HG02870 (cell line): ENCODE measurements around the gene ZNF423.

Experiments used
- ATAC-seq: cut with Tn5 transposase; IDR thresholded peaks from one replicate; pipeline ENCODE4 v1.9.1; 2021; ENCODE audit warnings: mild to moderate bottlenecking, moderate library complexity; ENCODE audit not compliant: unreplicated experiment

The ZNF423 gene

DNA sequence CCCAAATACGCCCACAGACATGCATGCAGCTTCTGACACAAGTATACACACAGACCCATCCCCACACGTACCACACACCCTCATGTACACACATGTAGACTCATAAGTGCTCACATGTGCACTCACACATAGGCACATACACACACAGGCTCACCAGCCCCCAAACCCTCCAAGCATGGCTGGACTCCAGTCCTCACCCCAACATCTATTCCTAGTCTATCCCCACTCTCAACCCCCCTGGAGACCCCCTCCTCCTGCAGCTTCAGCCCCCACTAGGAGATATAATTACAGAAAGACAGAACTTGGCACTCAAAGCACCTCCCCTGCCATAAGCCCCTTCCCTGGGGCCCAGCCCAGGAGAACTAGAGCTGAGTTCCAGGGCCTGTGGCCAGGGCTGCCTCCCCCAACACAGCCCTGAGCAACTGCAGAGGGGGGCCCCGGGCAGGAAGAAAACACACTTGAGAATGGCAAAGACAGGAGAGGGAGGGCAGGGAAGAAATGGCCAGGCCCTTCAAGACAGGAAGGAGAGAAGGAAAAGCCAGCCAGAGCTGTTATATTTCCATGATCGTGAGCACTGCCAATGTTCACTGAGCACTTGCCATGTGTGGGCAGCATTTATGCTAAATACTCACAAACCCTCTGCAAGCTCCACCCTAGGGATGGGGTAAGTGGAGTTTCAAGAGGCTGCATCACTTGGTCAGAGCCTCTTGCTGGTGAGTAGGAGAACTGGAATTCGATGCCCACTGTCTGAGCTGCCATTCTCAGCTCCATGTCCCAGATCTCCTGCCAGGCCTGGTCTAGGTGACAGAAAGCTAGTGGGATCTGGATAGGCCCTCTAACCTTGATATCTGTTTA, 224.5 kb downstream of the ZNF423 start:
- no peak for ATAC-seq

DNA sequence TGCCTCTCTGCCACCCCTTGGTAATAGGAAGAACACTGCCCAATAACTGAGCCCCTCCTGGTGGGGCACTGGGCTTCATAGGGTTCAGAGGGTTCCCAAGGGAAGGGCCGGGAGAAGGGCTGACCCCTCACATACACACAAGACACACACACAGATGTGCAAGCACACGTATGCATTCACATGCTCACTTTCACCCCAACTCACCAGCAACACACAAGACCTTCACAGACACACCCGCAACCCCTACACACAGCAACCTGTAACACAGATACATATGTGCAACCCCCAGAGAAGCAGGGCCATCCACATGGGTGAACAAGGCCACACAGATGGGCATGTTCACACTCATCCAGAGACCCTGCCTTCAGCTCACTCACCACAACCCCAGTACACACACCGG, 225.1 kb downstream of the ZNF423 start:
- ATAC-seq = no peak

DNA sequence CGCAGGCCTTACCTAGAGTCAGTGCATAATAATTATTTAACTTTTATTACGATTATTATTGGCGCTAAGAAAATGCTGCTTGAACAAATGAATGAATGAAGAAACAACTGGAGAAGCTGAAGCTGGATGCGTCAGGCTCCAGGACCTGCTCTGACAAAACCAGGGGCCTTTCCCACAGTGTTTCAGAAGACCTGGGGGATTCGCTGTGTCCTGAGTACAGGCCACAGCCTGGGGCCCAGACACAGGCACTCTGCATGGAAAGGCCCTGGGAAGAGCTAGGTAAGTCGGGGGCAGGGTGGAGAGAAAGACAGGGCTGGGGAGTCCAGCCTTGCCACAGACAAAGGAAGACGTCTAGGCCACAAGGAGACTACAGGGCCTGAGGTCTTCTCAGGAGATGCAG, 226.1 kb downstream of the ZNF423 start:
- ATAC-seq = no peak

DNA sequence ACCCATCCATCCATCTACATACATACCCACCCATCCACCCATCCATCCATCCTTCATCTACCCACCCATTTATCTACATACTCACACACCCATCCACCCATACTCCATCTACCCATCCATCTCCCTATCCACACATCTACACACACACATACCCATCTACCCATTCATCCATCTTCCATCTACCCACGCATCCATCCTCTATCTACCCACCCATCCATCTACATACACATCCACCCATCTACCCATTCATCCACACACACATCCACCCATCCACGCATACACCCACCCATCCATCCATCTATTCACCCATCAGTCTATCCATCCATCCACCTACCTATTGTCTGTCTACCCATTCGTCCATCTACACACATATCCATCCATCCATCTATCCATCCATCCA, 227.8 kb downstream of the ZNF423 start:
- no peak for ATAC-seq

DNA sequence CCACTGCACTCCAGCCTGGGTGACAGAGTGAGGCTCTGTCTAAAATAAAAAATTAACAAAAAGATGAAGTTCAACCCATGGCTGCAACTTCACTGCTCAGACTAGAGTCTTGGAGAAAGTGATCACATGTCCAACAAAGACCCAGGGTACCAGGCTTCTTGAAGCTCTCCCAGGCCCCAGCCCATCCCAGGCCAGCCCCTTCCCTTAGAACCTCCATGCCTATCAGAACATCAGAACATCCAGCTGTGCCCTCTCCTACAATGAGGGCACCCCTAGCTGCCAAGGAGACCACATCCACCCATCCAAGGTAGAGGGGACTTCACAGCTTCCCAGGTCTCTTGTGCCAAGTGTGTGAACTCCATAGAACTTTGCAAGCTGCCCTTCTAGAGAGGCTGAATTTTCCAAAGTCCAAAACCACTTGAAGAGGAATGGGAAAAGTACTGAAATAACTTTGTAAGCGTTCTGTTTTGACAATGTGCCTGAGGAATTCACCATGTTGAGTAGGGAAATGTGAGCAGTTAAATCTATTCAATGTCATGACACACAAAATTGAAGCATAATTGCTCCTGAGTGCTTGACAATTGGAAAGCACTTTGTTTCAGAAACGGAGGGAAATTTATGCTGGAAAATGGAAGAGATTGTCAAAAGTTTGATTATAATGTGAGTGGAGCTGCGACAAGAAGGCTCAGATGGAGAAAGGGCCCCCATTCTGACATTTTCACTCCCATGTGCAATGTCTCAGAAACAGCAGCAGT, 230.4 kb downstream of the ZNF423 start:
- ATAC-seq = no peak

DNA sequence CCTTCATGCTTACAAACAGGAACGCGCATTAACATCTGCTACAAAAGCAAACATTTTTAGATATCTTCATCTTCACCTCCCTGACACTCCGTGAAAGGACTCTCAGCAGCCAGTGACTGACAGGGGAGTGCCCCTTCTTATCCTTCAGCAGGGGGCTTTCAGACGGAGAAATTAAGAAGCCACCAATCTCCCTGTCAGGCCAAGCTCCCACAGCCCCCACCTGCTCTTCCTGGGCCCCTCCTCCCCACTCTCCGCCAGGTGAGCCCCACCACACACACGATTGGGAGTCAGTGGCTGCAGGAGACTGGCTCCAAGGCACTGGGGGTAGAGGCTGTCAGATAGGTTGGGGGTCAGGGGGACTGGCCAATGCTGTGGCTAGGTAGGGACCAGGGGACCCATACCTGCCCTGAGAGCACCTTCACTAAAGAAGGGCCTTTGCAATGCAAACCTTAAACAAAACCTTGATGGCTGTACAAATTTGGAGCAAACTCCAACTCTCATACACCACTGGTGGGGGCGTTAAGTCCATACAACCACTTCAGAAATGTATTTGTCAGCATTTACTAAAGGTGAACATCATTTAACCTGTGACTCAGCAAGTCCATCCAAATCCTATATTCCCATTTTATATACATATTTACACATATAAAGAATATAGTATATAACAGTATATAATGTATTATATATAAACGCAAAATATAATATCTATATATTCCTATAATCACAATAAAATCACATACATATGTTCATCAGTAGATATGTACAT, 232.2 kb downstream of the ZNF423 start:
- no peak for ATAC-seq

DNA sequence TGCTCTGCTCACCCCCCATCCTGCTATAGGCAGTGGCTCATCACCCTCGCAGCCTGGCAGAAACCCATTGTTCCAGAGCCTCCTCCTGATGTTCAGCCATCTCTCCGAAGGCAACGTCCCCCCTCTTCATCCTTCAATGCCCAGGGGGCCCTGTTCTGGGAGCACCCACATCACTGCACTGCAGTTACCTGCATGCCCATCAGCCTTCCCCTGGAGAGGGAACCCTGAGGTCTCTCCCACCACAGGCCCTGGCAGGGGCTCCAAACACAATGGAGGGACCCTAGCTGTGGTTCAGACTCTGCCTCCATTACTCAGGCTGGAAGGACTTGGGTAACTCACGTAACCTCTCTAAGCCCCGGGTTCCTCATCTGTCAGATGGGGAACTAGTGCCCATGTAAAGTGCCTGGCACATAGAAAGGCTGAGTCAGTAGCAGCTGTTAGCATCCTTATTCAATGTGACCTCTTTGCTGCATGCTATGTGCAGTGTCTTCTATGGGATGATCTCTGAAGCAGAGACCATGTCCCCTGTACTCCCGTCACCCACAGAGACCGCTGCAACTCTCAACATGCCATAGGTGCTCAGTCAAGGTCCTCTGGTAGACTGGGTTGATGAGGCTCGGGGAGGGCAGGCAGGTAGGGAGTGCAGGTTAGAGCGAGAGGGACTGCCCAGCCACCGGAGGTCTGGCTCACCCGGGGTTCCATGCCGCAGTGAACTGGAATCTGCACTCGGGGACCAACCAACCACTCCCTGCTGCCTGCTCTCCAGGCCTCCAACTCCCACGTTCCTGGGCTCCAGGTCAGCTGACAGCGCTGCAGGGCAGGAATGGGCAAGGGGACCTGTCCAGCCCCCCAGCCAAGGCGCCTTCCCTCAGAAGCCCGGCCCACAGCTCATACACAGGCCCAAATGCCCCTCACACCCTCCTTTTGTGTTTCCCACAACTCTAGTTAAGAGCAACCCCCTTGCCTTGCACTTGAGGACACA, 233.2 kb downstream of the ZNF423 start:
- ATAC-seq = no peak

DNA sequence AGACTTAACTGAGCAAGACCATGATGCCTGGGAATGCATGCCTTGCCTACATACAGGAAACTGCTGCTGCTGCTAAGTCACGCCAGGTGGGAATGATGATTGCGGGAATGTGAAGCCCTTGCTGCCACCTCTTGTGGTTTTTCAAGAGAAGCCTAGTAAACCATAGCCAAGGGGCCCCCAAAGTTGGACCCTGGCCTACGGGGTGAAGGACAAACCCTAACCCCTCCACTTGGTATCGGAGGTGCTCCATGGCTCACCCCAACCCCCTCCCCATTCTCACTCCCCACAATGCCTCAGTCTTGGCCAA, 233.9 kb downstream of the ZNF423 start:
- ATAC-seq = no peak

DNA sequence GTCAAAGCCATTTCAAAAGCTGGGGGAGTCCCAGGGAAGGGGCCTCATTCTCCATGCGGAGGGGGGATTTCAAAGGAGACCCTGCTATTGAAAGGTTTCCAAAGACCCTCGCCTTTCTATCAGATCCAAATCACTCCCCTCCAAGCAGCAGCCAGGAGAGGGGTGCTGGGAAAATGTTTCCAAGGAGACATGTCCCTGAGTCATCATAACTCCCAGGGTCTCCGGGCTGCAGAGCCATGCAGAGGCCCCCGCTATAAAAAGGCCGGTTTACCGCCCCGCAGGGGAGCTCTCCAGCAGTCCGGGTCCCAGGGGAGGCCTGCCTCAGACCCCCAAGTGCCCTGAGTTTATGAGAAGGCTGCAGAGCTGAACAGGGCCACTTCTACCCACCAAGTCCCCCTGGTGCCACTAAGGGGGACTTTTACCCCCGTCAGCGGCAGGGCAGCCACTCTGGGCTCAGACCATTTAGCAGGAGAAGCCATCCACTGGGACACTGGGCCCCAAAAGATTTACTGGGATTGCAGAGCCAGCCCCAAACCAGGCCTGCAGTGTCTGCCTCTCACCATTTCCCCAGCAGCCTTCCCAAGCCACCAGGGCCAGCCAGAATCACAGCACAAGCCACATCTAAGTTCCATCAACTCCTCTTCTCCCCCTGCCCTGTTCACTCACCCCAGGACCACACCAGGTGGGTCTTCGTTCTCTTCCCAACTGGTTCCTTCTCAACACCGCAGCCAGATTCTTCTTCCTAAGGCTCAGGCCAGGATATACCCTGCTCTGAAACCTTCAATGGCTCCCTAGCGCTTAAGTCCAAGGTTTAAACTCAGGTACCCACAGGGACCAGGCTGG, 234.4 kb downstream of the ZNF423 start:
- no peak for ATAC-seq

DNA sequence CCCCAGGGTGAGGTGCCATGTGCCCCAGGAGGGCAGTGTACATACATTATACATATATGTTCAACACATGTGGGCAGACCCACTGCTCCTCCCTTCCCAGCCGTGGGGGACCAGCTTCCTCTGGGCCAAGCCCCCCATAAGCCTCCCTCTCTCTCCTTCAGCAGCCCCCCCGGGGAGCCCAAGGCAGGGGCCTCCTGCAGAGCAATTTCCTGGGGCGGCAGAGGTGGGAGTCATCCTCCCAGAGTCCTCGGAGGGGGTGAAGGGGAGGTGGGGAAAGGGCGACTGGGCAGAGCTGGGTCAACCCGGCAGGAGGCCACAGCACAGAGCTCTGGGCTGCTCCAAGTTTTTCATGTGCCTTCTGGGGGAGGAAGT, 235.1 kb downstream of the ZNF423 start:
- no peak for ATAC-seq

DNA sequence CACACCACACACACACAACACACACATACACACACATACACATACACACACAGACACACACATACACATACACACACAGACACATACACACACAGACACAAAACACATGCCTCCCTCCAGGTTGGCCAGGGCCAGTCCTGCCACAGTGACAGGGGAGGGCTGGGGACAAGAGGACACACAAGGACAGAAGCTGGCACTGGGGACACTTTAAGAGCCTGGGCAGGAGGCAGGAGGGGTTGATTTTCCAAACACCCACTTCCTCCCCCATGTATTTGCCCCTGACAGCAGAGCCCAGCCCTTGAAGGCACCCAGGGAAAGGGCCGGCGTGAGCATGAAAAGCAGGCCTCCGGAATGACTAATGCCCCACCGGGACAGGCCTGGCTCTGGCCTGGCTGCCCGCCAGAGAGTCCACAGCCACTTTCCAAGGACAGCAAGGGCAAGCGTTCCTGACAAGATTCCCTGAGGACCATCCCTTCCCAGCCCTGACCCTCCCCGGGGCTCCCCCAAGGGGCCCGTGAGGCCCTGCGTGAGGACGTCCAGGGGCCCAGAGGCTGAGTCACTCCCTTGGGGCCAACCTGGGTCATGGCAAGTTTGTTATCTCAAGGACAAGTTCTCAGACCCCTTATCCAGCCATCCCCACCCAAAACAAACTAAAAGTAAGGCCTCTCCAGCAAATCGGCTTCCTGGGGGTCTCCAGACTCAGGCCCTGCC, 235.6 kb downstream of the ZNF423 start:
- no peak for ATAC-seq

DNA sequence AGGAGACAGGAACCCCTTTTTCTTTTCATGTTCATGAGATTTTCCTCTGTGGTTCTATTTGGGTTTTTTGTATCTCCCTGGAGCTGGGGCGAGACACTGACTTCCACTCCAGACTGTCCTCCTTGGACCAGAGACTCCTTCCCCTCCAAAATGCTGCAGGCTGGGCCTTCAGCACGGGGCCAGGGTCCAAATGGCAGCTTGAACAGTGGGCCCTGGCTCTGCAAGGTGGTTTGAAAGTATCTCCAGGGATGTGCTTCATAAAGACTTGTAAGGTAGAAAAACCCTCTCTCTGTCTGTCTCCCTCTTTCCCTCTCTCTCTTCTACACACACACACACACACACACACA, 236.1 kb downstream of the ZNF423 start:
- no peak for ATAC-seq

DNA sequence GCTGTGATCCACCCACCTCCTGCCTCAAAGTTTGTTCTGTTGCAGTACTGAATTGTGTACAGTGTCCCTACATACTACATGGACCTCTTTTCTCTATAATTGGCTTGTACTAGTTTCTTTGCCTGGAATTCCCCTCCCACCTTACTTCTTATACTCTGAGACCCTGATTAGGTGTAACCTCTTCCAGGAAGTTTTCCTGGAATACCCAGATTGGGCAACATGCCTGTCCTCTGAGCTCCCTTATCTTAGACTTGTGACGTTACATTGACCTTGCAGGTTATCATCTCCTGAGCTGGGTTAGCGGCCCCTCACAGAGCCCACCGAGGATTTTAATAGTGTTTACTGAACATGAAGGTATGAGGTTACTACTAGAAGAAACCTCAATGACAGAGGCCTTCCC, 237.0 kb downstream of the ZNF423 start:
- no peak for ATAC-seq

DNA sequence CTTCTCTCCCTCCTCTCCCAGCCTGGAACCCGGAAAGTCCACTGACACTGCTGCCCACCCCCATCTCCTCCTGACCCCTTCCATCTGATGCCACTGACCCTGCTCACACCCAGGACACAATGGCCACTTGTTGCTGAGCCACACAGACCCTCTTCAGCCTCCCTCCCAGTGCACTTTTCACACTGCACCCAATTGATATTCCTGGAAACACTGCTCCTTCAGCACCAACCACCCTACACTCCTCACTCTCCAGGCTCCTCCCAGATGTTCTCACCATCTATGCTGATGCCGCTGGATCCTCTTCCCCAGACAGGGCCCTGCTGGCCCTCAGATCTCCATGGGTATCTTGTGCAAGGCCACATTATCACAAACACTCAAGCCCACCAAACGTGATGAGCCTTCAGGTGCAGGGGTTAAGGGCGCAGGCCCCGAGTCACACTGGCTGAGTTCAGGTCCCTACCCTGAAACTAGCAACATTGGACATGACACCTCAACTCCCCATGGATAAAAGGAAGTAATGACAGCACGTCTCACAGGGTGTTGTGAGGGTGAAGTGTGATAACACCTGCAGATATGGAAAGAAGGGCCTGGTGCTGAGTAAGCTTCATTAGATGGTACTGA, 238.1 kb downstream of the ZNF423 start:
- no peak for ATAC-seq

DNA sequence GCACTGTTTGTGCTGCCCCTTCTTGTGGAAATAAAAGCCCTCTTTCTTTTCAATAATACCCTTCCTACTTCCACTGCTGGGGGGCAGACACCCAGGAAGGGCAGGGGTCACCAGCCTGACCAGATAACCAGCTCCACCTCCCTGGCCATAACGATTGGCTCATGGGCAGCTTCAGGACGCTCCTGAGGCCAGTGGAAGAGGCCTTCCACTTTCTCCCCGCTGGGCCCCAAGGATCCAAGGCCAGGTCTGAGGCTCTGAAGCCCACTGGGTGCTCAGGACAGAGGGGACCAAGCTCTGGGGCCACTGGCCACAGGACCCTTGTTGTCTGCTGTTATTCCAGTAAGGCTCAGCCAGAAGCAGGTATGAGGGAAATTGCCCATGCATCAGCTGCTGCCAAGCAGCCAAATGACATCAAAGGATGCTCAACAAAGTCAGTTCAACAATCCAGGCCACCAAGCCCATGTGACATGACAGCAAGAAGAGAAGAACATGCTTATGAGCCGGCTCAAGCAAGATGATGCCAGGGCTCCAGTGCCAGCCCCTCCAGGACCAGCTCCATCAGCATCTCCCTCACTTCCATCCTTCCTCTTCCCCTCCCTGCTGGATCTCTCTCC, 238.8 kb downstream of the ZNF423 start:
- ATAC-seq = no peak

DNA sequence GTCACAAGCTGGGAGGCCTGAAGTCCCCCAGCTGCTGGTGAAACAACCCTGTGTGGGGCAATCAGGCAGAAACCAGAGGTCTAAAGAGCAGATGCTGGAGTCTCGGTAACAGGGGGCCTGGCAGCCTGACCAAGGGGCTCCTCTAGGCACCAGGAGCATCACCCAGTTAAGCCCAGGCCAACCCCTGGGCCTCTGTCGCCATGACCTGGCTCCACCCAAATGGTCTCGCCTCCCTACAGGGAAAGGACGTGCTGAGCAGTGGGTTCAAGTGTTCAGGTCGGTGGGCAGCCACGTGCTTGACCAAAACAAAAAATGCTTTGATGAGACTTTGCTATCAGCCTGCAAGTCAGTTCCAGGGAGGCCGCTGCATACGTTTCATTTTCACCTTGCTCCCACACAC, 240.3 kb downstream of the ZNF423 start:
- no peak for ATAC-seq

DNA sequence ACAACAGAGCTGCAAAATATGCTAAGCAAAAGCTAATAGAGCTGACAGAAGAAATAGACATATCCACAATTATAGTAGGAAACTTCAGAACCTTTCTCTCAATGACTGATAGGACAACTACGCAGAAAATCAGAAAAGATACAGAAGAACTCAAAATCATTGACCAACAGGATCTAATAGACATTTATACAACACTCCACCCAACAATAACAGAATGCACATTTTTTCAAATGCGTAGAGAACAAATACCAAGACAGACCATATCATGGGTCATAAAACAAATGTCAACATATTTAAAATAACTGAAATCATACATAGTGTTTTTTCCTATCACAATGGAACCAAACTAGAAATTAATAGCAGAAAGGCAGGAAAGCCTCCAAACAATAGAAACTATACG, 244.9 kb downstream of the ZNF423 start:
- ATAC-seq = no peak

DNA sequence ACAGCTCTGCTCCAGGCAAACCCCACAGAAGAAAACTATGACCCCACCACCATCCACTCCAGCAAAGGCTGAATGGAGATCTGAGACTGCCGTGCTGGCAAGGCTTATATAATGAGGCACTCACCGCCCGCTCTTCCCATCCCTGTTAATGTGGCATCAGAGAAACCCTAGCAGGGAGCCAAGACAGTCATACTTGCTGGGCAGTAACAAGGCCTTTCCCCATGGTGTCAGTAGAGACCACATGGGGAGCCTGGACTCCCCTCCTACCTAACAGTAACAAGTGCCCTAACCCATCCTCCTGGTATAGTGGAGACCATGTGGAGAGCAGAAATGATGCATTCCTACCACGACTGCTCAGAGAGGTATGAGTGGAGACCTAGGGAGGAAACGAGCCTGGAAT, 247.1 kb downstream of the ZNF423 start:
- ATAC-seq = no peak
